Colonic mucosa (tissue), 4 donors: ENCODE measurements around the gene ENPP6. TPM values are rescaled to one million over a fixed set of nuclear protein-coding genes. Genes with fewer than 3 reads are reported as not detected.

Experiments
- DNase-seq: peaks from one replicate; pipeline ENCODE4 v3.0.0-alpha.2; 2020
- H3K27ac ChIP-seq: fragments of 200-600 bp; one replicate; pipeline ENCODE4 v1.8.0; 2021
- H3K27me3 ChIP-seq: fragments of 200-600 bp; one replicate; pipeline ENCODE4 v1.8.0; 2021
- H3K36me3 ChIP-seq: fragments of 200-600 bp; one replicate; pipeline ENCODE4 v1.8.0; 2021
- H3K4me1 ChIP-seq: fragments of 200-600 bp; one replicate; pipeline ENCODE4 v1.8.0; 2021; ENCODE audit warnings: mild to moderate bottlenecking
- H3K4me3 ChIP-seq: fragments of 200-600 bp; one replicate; pipeline ENCODE4 v1.8.0; 2021
- H3K9ac ChIP-seq, 2 donors: one replicate each; pipeline ENCODE4 v1.7.0; 2013; ENCODE audit warnings: control low read depth in 2 of 2, low read depth in 2 of 2, low read length in 2 of 2
- H3K9me3 ChIP-seq: fragments of 200-600 bp; one replicate; pipeline ENCODE4 v1.8.0; 2021
- intact Hi-C: fragments of 100-400 bp; cut with DNase I; formaldehyde crosslinking; loops from one replicate; pipeline ENCODE4 v1.14.1; 2022
- total RNA-seq, 2 donors: library from RNA; stranded (reverse); fragmentation: NEBNext Ultra II Directional in 1 of 2; extraction: Animal tissue kit (Norgen Biotek cat#: 25700) in 1 of 2; gene quantifications; one replicate each; pipeline ENCODE4 v1.2.1, GENCODE V29; 2021
- TF ChIP-seq, protein P1 (sequence below): fragments of 200-600 bp; IDR thresholded peaks from one replicate; pipeline ENCODE4 v1.8.0; 2022; ENCODE audit warnings: antibody characterized with exemption, mild to moderate bottlenecking
- donor health status: healthy.
- donor health status: DM: no; HTN: no; CAD: no.
- donor health status: DM: no; HTN: no; CAD: no.

ENPP6 gene
- total RNA-seq, 2 donors from 2014 or later, result 0.27 to 0.53 TPM

DNA sequence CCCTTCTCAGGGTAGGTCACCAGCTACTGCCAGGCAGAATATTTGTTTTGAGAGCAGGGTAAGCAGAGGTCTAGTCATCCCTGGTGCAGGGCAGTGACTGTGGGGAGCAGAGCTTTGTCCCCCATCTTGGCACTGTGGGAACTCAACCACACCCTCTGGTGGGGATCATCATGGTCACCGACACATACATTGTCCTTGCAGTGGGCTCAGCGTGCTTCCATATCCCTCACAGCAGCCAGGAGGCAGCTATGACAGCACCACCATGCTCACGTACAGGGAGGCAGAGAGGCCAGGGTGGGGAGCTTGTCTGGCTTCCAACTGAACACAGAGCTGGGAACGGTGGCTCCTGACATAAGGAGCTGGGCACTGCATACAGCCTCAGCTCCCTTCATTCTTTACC lies 102.3 kb downstream of the ENPP6 start:
- H3K36me3 ChIP-seq, result no peaks in the 10 kb centered on the region
- H3K9me3 ChIP-seq, result no peaks in the 10 kb centered on the region
- no peak overlapping the region for H3K27ac ChIP-seq
- H3K27me3 ChIP-seq, result no peaks in the 10 kb centered on the region
- no peaks in the 10 kb centered on the region for H3K4me1 ChIP-seq
- H3K4me3 ChIP-seq, result no peak overlapping the region
- no peak overlapping the region for H3K9ac ChIP-seq
- intact Hi-C loops, result no loop called here
- TF ChIP-seq, protein P1, sequence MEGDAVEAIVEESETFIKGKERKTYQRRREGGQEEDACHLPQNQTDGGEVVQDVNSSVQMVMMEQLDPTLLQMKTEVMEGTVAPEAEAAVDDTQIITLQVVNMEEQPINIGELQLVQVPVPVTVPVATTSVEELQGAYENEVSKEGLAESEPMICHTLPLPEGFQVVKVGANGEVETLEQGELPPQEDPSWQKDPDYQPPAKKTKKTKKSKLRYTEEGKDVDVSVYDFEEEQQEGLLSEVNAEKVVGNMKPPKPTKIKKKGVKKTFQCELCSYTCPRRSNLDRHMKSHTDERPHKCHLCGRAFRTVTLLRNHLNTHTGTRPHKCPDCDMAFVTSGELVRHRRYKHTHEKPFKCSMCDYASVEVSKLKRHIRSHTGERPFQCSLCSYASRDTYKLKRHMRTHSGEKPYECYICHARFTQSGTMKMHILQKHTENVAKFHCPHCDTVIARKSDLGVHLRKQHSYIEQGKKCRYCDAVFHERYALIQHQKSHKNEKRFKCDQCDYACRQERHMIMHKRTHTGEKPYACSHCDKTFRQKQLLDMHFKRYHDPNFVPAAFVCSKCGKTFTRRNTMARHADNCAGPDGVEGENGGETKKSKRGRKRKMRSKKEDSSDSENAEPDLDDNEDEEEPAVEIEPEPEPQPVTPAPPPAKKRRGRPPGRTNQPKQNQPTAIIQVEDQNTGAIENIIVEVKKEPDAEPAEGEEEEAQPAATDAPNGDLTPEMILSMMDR, result no peak
- DNase-seq, result no peak

DNA sequence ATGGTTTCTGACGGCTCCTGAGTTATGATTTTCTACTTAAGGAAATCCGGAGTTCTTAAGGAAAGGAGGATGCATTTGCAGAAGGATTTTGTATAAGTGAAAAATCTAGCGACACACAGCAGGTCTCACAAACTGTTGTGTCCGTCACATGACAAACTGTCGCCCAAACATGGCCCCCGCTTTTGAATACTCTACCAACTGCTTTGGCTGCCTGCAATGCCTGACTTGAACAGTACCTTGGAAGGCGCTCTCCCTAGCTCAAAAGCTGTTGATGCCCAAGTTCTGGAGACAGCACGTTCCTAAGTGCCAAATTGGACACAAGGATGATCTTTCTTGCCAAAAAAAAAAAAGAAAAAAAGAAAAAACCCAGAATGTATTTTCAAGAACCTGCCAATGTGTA lies 103.2 kb downstream of the ENPP6 start:
- Histone ChIP-seq H3K4me3 (no peak overlapping the region), H3K36me3 (no peaks in the 10 kb centered on the region), H3K9me3 (no peaks in the 10 kb centered on the region), H3K9ac (no peak overlapping the region), H3K27me3 (no peaks in the 10 kb centered on the region), H3K27ac (no peak overlapping the region), H3K4me1 (no peaks in the 10 kb centered on the region)
- TF ChIP-seq, protein P1, result no peak
- intact Hi-C loops, result no loop called here
- no peak for DNase-seq

DNA sequence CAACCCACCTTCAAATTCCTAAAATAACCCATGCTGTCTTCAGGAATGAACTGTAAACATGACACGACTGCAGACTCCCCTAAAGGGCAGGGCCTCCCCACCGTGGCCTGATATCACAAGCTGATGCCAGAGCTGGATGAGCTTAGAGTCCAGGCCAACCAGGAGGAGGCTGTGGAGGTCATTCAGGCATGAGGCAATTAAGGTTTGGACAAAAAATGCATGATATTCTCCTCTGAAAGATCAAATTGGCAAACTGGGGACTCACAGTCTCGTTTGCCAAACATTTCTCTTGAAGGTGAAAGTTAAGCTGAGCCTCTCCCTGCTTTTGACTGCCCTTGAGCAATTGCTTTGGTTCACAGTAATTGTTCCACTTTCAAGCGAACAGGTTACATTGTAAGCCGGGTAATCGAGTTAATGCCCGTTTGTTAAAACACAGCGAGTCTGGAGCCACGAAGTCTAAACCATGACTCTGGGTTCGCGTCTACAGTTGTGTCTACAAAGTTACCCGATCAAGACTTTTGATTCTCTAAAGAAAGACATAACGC lies 105.6 kb downstream of the ENPP6 start:
- no peaks in the 10 kb centered on the region for H3K27me3 ChIP-seq
- no peak for DNase-seq
- no peak overlapping the region for H3K9ac ChIP-seq
- intact Hi-C loops, result no loop called here
- H3K9me3 ChIP-seq, result no peaks in the 10 kb centered on the region
- no peaks in the 10 kb centered on the region for H3K36me3 ChIP-seq
- no peak overlapping the region for H3K4me3 ChIP-seq
- no peak overlapping the region for H3K27ac ChIP-seq
- TF ChIP-seq, protein P1, result no peak
- no peaks in the 10 kb centered on the region for H3K4me1 ChIP-seq

GRCh38 chr4:184111233-184111832 lies 106.3 kb downstream of the ENPP6 start:
- no peaks in the 10 kb centered on the region for H3K27me3 ChIP-seq
- H3K27ac ChIP-seq, result no peak overlapping the region
- intact Hi-C loops, result no loop called here
- H3K9ac ChIP-seq, result no peak overlapping the region
- no peaks in the 10 kb centered on the region for H3K9me3 ChIP-seq
- DNase-seq, result no peak
- H3K4me3 ChIP-seq, result no peak overlapping the region
- no peaks in the 10 kb centered on the region for H3K36me3 ChIP-seq
- H3K4me1 ChIP-seq, result no peaks in the 10 kb centered on the region
- TF ChIP-seq, protein P1, result no peak

DNA sequence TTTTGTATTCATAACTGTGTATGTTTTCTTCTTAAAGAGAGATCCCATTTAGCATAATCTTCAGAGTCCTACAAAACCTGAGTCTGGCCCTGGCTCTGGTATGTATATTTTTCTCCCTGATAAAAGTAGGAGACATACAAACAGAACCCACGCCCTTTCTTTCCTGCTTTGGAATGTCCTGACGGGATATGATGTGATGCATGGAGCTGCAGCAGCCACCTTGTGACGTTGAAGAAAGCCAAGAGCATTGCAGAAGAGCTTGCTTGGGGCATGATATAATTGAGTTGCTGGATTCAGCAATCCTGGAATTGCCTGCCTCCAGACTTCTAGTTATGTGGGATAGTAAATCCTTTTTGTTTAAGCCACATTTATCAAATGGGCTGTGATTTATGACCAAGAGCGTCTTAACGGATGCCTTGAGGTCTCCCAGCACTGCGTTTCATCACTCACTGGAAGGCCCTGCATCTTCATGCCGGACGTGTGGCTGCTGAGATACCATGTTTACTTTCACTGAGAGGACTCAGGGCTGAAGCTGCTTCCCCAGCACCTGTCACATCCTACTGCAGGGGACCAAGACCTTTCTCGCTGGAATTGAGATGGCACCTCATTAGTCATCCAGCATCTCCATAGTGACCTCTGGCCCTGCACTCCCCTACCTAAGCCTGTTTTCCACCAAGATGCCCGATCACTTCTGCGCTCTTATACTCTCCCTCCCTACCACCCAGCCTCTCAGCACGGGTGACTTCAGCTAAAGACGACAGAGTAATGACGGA lies 107.0 kb downstream of the ENPP6 start:
- H3K9me3 ChIP-seq, result no peaks in the 10 kb centered on the region
- no peak for DNase-seq
- intact Hi-C loops, result no loop called here
- TF ChIP-seq, protein P1, result no peak
- no peak overlapping the region for H3K27ac ChIP-seq
- H3K4me1 ChIP-seq, result no peaks in the 10 kb centered on the region
- no peaks in the 10 kb centered on the region for H3K27me3 ChIP-seq
- no peaks in the 10 kb centered on the region for H3K36me3 ChIP-seq
- no peak overlapping the region for H3K9ac ChIP-seq
- H3K4me3 ChIP-seq, result no peak overlapping the region
